ENCODE data around the gene TPSAB1. TPM values are rescaled to one million over a fixed set of nuclear protein-coding genes. Genes with fewer than 3 reads are reported as not detected.

Gene TPSAB1
- total and polyA plus RNA-seq, 2 donors (not counting 3 experiments of a cell fraction or from before 2014, with no cell fraction given): not detected

- no peaks in the 10 kb centered on the region for H3K79me2 ChIP-seq (ENCODE audit: control insufficient read depth, insufficient read depth, low read length)
- no peaks in the 10 kb centered on the region for H3K36me3 ChIP-seq (ENCODE audit: control insufficient read depth in 2 of 2, extremely low read depth in 1 of 2, insufficient read depth in 2 of 2, low read length in 2 of 2)
- H3K27me3 ChIP-seq (ENCODE audit: control insufficient read depth in 2 of 2, insufficient read depth in 2 of 2, low read length in 2 of 2): peaks cover 15 to 17% of the 10 kb centered on the region in 2 experiments
- H3K4me2 ChIP-seq (ENCODE audit: insufficient read depth, low read length): no peak overlapping the region
- no peak overlapping the region for H2AFZ ChIP-seq (ENCODE audit: low read depth, low read length)
- no peak overlapping the region for H3K9ac ChIP-seq (replicated peaks; ENCODE audit: extremely low read depth, insufficient read depth, low read length)
- BruUV-seq (replicated peaks): no TSS peak
- no peaks in the 10 kb centered on the region for H3K9me1 ChIP-seq (replicated peaks; ENCODE audit: control insufficient read depth, extremely low read depth, insufficient read depth, low read length)
- FAIRE-seq: no peak
- no peak overlapping the region for H3K4me3 ChIP-seq (replicated peaks in 1 of 3; ENCODE audit: insufficient read depth in 1 of 3, low read depth in 1 of 3, low read length in 3 of 3)
- H3K9me3 ChIP-seq (replicated peaks; ENCODE audit: control insufficient read depth, insufficient read depth, low read length): no peaks in the 10 kb centered on the region
- dilution Hi-C loops (cut with MboI; ENCODE audit: extremely low pct_ligation_motif_present, low sequenced_read_pairs) (no loop called here), intact Hi-C loops (cut with micrococcal nuclease) (no loop called here)
- no peak for DNase-seq (ENCODE audit: low read depth, low spot score)
- ChIA-PET CTCF (interaction anchor here (0.5 to 1.0 kb wide), 2 partner anchors 13 to 537 kb away, joined by 3 to 4 read pairs; no protein-coding TSS in a partner anchor), POLR2A (no interaction called here)
- no peak overlapping the region for H3K27ac ChIP-seq (ENCODE audit: insufficient read depth, low read depth, low read length)
- H4K20me1 ChIP-seq (replicated peaks; ENCODE audit: control insufficient read depth, extremely low read depth, insufficient read depth, low read length): no peaks in the 10 kb centered on the region
- no peak for TF ChIP-seq POLR2AphosphoS5 (IDR thresholded peaks at IDR 0.05; ENCODE audit: insufficient read depth, low read depth, low read length)
- no peak for TF ChIP-seq EZH2 (IDR thresholded peaks at IDR 0.05; ENCODE audit: borderline replicate concordance, low read depth, low read length, severe bottlenecking)
- TF ChIP-seq FOS (IDR thresholded peaks at IDR 0.05; ENCODE audit: borderline replicate concordance, insufficient read depth, low read length): no peak
- TF ChIP-seq, protein P1, sequence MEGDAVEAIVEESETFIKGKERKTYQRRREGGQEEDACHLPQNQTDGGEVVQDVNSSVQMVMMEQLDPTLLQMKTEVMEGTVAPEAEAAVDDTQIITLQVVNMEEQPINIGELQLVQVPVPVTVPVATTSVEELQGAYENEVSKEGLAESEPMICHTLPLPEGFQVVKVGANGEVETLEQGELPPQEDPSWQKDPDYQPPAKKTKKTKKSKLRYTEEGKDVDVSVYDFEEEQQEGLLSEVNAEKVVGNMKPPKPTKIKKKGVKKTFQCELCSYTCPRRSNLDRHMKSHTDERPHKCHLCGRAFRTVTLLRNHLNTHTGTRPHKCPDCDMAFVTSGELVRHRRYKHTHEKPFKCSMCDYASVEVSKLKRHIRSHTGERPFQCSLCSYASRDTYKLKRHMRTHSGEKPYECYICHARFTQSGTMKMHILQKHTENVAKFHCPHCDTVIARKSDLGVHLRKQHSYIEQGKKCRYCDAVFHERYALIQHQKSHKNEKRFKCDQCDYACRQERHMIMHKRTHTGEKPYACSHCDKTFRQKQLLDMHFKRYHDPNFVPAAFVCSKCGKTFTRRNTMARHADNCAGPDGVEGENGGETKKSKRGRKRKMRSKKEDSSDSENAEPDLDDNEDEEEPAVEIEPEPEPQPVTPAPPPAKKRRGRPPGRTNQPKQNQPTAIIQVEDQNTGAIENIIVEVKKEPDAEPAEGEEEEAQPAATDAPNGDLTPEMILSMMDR (IDR thresholded peaks at IDR 0.05; ENCODE audit: extremely low read depth in 1 of 2, insufficient read depth in 1 of 2, low read depth in 1 of 2, low read length in 2 of 2): no peak
- no peak for TF ChIP-seq MYC (IDR thresholded peaks at IDR 0.05; ENCODE audit: low read depth, low read length)
- no peak for TF ChIP-seq POLR2A (IDR thresholded peaks at IDR 0.05; ENCODE audit: low read depth, low read length)
- no peak for TF ChIP-seq GATA2 (IDR thresholded peaks at IDR 0.05; ENCODE audit: insufficient read depth, insufficient read length, low read depth, low read length)
- no peak for TF ChIP-seq MAX (IDR thresholded peaks at IDR 0.05; ENCODE audit: insufficient read depth, insufficient read length)
- no peak for TF ChIP-seq JUN (IDR thresholded peaks at IDR 0.05; ENCODE audit: borderline replicate concordance, insufficient read depth, insufficient read length, low read depth)
- H3K4me1 ChIP-seq (ENCODE audit: control insufficient read depth, extremely low read depth, insufficient read depth, low read length): no peaks in the 10 kb centered on the region
Observed at GRCh38 chr16:1286513-1287094, 46.1 kb downstream of the TPSAB1 start.
